ENCODE data around the gene SPOCK3. TPM values are rescaled to one million over a fixed set of nuclear protein-coding genes. Genes with fewer than 3 reads are reported as not detected.

The SPOCK3 gene
- total RNA-seq, 1 donor: not detected

DNA sequence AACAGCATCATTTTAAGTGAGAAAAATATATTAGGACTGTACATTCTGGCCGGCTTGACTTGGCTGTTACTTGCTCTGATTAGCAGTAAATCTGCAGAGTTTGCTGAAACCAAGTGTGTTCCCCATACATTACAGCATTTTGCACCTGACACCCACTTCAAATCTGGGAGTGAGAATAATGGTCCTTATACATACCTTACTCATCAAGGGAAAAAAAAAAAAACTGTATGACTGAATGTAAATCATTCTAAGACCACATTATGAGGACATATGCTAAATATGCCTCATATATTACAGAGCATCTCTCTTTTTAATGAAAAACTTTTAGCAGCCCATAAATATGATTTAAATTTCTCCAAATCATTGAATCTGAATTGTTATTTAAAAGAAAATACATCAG, 406.7 kb downstream of the SPOCK3 start:
- TF ChIP-seq CTCF (IDR thresholded peaks at IDR 0.05; ENCODE audit: extremely low read depth, low read depth, low read length): no peak
- no peaks in the 10 kb centered on the region for H3K36me3 ChIP-seq (ENCODE audit: insufficient read depth, low read length)

DNA sequence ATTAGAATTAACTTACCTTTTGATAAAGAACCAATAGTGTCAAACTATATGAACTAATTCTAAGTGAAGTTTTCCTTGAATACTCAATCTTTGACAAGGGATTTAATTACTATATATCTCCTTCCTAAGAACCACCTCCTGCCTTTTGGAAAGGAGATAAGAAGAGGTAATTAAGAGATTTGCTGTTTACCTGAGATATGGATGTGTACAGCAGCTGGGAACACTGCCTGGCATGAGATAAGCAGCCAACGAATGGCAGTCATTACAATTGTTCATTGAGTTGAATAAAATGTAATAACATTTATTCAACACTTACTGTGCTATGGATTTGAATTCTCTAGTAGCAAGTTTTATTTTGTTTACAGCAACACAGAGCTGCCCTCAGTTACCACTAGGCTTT, 407.1 kb downstream of the SPOCK3 start:
- H3K4me2 ChIP-seq (ENCODE audit: insufficient read depth, low read length): no peak overlapping the region
- H3K27me3 ChIP-seq (ENCODE audit: insufficient read depth, low read length): no peaks in the 10 kb centered on the region
- no peak for DNase-seq (ENCODE audit: insufficient read length, low spot score, missing footprints)
- no peaks in the 10 kb centered on the region for H3K36me3 ChIP-seq (ENCODE audit: insufficient read depth, low read length)
- no peaks in the 10 kb centered on the region for H3K9me3 ChIP-seq (ENCODE audit: low read depth, low read length)
- H3K4me3 ChIP-seq (ENCODE audit: insufficient read depth, low read length): no peak overlapping the region
- H2AFZ ChIP-seq (ENCODE audit: low read length): no peak overlapping the region
- no peaks in the 10 kb centered on the region for H3K79me2 ChIP-seq (ENCODE audit: insufficient read depth, low read length)
- H3K4me1 ChIP-seq (ENCODE audit: insufficient read depth, low read length): no peaks in the 10 kb centered on the region
- no peaks in the 10 kb centered on the region for H4K20me1 ChIP-seq (ENCODE audit: insufficient read depth, low read length)
- no peak for TF ChIP-seq CTCF (IDR thresholded peaks at IDR 0.05; ENCODE audit: extremely low read depth, low read depth, low read length)
- H3K27ac ChIP-seq (ENCODE audit: low read depth, low read length): no peak overlapping the region

More for the DNA sequence above, 406.7 kb downstream of the SPOCK3 start:
- Histone ChIP-seq H3K4me3 (ENCODE audit: insufficient read depth, low read length) (no peak overlapping the region), H3K27ac (ENCODE audit: low read depth, low read length) (no peak overlapping the region), H3K27me3 (ENCODE audit: insufficient read depth, low read length) (no peaks in the 10 kb centered on the region), H3K79me2 (ENCODE audit: insufficient read depth, low read length) (no peaks in the 10 kb centered on the region), H4K20me1 (ENCODE audit: insufficient read depth, low read length) (no peaks in the 10 kb centered on the region), H3K4me2 (ENCODE audit: insufficient read depth, low read length) (no peak overlapping the region), H3K9me3 (ENCODE audit: low read depth, low read length) (peaks cover 2% of the 10 kb centered on the region), H2AFZ (ENCODE audit: low read length) (no peak overlapping the region), H3K4me1 (ENCODE audit: insufficient read depth, low read length) (no peaks in the 10 kb centered on the region)
- no peak for DNase-seq (ENCODE audit: insufficient read length, low spot score, missing footprints)

DNA sequence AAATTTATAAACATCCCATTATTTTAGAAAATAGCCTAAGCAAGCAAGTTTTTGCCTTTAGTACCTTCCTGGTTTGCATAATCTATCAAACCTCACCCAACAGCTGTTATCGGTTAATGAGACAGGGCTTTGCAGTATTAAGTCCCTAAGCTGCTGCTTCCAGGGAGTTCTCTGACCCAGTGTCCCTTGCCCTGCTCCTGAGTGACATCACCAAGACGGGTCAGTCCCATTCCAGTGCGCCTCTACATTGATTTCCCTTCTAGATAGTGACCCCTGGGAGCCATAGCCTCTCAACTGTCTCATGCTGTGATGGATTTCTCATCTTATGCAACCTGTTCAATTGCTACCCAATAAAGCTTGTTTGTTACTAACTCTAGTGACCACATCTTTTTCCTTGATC, 410.4 kb downstream of the SPOCK3 start:
- no peak overlapping the region for H3K27ac ChIP-seq (ENCODE audit: low read depth, low read length)
- no peak for TF ChIP-seq CTCF (IDR thresholded peaks at IDR 0.05; ENCODE audit: extremely low read depth, low read depth, low read length)
- H3K27me3 ChIP-seq (ENCODE audit: insufficient read depth, low read length): no peaks in the 10 kb centered on the region
- DNase-seq (ENCODE audit: insufficient read length, low spot score, missing footprints): no peak
- H3K36me3 ChIP-seq (ENCODE audit: insufficient read depth, low read length): no peaks in the 10 kb centered on the region
- no peaks in the 10 kb centered on the region for H3K79me2 ChIP-seq (ENCODE audit: insufficient read depth, low read length)
- no peak overlapping the region for H3K4me2 ChIP-seq (ENCODE audit: insufficient read depth, low read length)
- H4K20me1 ChIP-seq (ENCODE audit: insufficient read depth, low read length): no peaks in the 10 kb centered on the region
- no peaks in the 10 kb centered on the region for H3K9me3 ChIP-seq (ENCODE audit: low read depth, low read length)
- H3K4me3 ChIP-seq (ENCODE audit: insufficient read depth, low read length): no peak overlapping the region
- H2AFZ ChIP-seq (ENCODE audit: low read length): no peak overlapping the region
- H3K4me1 ChIP-seq (ENCODE audit: insufficient read depth, low read length): no peaks in the 10 kb centered on the region

DNA sequence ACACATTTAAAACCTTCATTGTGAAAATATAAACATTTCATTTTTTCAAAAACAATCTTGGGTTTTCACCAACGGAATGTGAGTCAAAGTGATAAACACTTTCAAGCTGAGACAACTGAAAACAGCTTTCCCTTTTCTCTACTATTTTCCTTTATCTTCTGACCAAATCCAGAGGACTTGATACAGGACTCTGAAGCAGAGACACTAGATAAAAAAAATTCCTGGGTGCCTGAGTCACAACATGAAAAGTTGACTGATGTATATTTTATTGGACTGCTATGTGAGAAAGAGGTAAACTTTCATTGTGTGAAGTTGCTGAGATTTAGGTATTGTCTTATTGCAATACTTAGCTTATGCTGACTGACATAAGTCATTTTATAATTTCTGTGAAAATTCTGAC, 411.2 kb downstream of the SPOCK3 start:
- Histone ChIP-seq H3K4me1 (ENCODE audit: insufficient read depth, low read length) (no peaks in the 10 kb centered on the region), H3K36me3 (ENCODE audit: insufficient read depth, low read length) (no peaks in the 10 kb centered on the region), H3K4me2 (ENCODE audit: insufficient read depth, low read length) (no peak overlapping the region), H3K27ac (ENCODE audit: low read depth, low read length) (no peak overlapping the region), H3K79me2 (ENCODE audit: insufficient read depth, low read length) (no peaks in the 10 kb centered on the region), H3K27me3 (ENCODE audit: insufficient read depth, low read length) (no peaks in the 10 kb centered on the region), H2AFZ (ENCODE audit: low read length) (no peak overlapping the region), H3K4me3 (ENCODE audit: insufficient read depth, low read length) (no peak overlapping the region), H4K20me1 (ENCODE audit: insufficient read depth, low read length) (no peaks in the 10 kb centered on the region), H3K9me3 (ENCODE audit: low read depth, low read length) (no peaks in the 10 kb centered on the region)
- TF ChIP-seq CTCF (IDR thresholded peaks at IDR 0.05; ENCODE audit: extremely low read depth, low read depth, low read length): no peak
- no peak for DNase-seq (ENCODE audit: insufficient read length, low spot score, missing footprints)
